ENCODE data around the gene IL20.

DNA sequence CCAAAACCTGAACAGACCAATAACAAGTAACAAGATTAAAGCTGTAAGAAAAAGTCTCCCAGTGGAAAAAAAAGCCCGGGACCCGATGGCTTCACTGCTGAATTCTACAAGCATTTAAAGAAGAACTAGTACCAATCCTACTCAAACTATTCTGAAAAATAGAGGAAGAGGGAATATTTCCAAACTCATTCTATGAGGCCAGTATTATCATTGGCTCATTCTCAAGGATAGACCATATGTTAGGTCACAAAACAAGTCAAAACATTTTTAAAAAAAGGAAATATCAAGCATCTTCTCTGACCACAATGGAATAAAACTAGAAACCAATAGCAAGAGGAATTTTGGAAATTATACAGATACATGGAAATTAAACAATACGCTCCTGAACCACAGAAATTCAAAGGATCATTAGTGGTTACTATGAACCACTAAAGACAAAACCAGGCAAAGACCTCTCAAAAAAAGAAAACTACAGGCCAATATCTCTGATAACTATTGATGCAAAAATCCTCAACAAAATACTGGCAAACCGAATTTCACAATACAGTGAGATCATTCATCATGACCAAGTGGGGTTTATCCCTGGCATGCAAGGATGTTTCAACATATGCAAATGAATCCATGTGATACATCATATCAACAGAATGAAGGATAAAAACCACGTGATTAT, 13.9 kb upstream of the IL20 start:
- TF ChIP-seq EZH2 (IDR thresholded peaks at IDR 0.05; ENCODE audit: insufficient read depth, poor library complexity, severe bottlenecking) = no peak
- TF ChIP-seq EZH2phosphoT487 (IDR thresholded peaks at IDR 0.05; ENCODE audit: insufficient read depth, low read depth) = peak; percentile 86
